ENCODE measurements around the gene DYNLL1. TPM values are rescaled to one million over a fixed set of nuclear protein-coding genes. Genes with fewer than 3 reads are reported as not detected.

Gene DYNLL1
- total RNA-seq, result 303 TPM

DNA sequence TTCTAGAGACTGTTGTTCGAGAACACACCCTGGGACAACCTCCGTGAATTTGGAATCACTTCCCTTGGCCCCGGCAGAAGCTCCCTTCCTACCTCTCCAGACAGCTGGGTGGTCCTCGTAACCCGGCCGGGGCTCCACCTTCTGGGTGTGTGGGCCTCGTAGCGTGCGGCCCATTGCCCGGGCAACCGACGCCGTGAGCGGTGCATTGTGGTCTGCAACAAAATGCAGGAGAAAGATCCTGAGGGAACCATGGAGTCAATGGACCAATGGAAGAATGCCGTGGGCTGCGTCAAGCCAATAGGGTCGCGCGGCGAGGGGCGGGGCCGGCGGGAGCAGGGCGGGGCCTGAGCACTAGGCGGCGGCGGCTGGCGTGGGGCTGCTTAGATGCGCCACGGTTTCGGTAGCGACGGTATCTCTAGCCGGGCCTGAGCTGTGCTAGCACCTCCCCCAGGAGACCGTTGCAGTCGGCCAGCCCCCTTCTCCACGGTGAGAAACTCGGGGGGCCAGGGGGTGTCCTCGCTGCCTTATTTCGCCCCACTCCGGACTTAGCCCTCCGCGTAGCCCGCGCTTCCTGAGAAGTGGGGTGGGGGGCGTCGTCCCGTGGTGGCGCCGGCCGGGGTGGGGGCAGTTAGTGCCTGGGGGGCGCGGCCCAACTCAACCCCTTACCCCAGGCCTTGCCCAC, at the start of gene DYNLL1:
TSS of gene DYNLL1 (plus strand) at position 383 of the 682 bp plus-strand sequence. CDS start 309 bp downstream, outside the sequence.

DNA sequence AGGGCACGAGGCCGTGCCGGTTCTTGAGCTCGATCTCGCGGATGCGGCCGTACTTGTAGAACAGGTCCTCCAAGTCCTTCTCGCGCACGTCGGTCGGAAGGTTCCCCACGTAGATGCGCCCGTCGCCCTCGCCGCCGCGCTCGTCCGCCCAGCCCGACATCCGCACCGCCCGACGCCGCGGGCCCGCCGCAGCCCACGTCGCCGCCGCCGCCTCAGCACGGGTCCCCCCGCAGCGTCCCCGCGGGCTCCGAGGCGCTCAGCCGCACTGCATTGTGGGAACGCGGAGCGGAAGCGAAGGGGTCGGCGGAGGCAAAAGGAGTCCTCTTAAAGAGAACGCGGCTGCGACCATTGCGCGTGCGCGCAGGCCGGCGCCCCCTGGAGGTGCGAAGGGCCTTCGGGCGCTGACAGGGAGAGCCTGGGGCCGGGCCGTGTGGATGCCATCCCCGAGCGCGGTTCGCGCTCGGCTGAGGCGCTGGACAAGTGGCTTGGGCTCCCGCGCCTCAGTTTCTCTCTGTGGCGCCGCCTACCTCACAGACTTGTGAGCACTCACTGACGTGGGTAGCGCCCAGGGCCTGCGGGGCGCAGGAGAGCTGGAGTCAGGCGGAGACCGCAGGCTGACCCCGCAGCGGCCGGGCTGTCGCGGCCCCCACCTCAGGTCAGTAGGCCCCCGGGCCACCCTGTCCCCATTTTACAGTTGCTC, 26.3 kb upstream of the DYNLL1 start, which contains the start of gene SRSF9:
TSS of gene SRSF9 (minus strand) at position 299 of the 700 bp plus-strand sequence. CDS start at position 160, 139 bp downstream.

DNA sequence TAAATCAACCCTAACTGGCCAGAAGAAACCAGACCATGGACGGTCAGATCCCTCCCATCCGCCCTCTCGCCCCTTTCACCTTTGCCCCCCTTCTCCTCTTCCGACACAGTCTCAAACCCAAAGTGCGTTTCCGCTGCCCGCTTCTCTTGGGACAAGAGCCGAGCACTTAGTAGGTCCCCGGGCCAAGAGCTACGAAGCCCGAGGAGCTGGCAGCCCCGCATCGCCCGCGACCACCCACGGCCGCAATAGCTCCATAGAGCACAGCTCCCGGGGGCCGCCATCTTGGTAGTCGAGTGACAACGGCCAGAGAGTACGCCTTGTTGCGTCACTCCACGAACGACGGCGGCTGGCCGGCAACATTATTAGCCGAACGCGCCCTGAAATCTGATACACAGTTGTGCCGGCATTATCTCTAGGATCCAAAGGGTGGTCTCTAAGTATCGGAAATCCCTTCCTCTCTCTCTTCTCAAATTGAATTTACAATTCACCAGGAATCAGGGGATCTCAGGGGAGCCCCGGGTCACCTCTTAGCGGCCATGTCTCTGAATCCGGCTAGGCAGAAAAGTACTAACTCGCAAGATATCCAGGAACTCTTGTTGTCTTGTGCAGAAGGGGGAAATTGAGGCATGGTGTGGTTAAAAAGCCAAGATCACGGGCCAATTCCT, 33.1 kb downstream of the DYNLL1 start, which contains the start of gene COQ5:
TSS of gene COQ5 (minus strand) at position 298 of the 665 bp plus-strand sequence. CDS start at position 281, 17 bp downstream.

DNA sequence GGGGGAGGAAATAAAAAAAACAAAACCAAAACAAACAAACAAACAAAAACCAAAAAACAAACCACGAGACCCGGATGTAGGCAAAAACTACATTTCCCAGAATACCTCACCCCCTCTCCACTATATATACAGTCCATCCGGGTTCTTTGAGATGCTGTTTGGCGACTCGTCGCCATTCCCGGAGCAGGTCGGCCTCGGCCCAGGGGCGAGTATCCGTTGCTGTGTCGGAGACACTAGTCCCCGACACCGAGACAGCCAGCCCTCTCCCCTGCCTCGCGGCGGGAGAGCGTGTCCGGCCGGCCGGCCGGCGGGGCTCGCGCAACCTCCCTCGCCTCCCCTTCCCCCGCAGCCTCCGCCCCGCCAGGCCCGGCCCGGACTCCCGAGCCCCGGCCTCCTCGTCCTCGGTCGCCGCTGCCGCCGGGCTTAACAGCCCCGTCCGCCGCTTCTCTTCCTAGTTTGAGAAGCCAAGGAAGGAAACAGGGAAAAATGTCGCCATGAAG, 38.3 kb downstream of the DYNLL1 start, which contains the start of gene RNF10:
TSS of gene RNF10 (plus strand) at position 154 of the 500 bp plus-strand sequence. CDS start 456 bp downstream, outside the sequence.

Small RNA genes within 50 kb of the gene (small RNA-seq; reads per million reads assigned to genes)
- gene RF00019, result not detected

Other genes starting within 250 kb of the DYNLL1 start
- gene PXN, start 230.4 kb upstream of the DYNLL1 start, total RNA-seq, result 5.8 TPM
- under 0.01 TPM for gene RNU4-2, start 204.2 kb upstream of the DYNLL1 start, total RNA-seq
- under 0.01 TPM for gene RNU4-1, start 202.9 kb upstream of the DYNLL1 start, total RNA-seq
- 3.0 TPM for gene SIRT4, start 193.8 kb upstream of the DYNLL1 start, total RNA-seq
- not detected for gene PLA2G1B, start 168.3 kb upstream of the DYNLL1 start, total RNA-seq
- 10.1 TPM for gene MSI1, start 126.9 kb upstream of the DYNLL1 start, total RNA-seq
- gene COX6A1, start 58.0 kb upstream of the DYNLL1 start, total RNA-seq, result 573 TPM
- gene TRIAP1, start 49.7 kb upstream of the DYNLL1 start, total RNA-seq, result 11.8 TPM
- gene GATC, start 49.7 kb upstream of the DYNLL1 start, total RNA-seq, result 35.1 TPM
- 112 TPM for gene SRSF9, start 26.4 kb upstream of the DYNLL1 start, total RNA-seq
- 30.9 TPM for gene COQ5, start 33.0 kb downstream of the DYNLL1 start, total RNA-seq
- gene RNF10, start 38.2 kb downstream of the DYNLL1 start, total RNA-seq, result 144 TPM
- gene POP5, start 85.3 kb downstream of the DYNLL1 start, total RNA-seq, result 23.8 TPM
- gene CABP1, start 144.5 kb downstream of the DYNLL1 start, total RNA-seq, result 3.2 TPM
- 66.0 TPM for gene MLEC, start 191.0 kb downstream of the DYNLL1 start, total RNA-seq
- gene UNC119B, start 214.3 kb downstream of the DYNLL1 start, total RNA-seq, result 28.4 TPM
- gene ACADS, start 229.7 kb downstream of the DYNLL1 start, total RNA-seq, result 5.8 TPM